GM18508 (cell line): ENCODE results near the gene NMB.
"Not testable (repeated sequence)": the region's sequence is repeated elsewhere in the genome, so short reads cannot be mapped to it uniquely, and the experiment has no call there.

Experiments used
- ATAC-seq: cut with Tn5 transposase; IDR thresholded peaks from one replicate; pipeline ENCODE4 v1.9.1; 2021; ENCODE audit warnings: moderate number of reproducible peaks; ENCODE audit not compliant: insufficient read depth, unreplicated experiment

The NMB gene

DNA sequence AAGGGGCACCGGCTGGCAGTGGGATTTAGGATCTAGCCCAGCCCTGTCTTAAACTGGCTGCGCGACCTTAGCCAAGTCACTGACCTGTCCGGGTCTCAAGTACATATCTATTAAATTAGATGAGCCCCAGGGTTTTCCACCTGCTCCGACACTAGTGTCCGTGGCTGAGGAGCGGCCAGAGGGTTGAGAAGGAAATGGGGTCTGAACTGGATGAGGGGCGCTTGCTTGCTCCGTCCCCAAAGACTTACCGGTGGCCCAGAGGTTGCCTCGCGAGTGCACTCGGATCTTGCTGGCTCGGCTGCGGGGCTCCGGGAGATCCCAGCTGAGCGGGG, 285 bp downstream of the NMB start:
- no peak for ATAC-seq

DNA sequence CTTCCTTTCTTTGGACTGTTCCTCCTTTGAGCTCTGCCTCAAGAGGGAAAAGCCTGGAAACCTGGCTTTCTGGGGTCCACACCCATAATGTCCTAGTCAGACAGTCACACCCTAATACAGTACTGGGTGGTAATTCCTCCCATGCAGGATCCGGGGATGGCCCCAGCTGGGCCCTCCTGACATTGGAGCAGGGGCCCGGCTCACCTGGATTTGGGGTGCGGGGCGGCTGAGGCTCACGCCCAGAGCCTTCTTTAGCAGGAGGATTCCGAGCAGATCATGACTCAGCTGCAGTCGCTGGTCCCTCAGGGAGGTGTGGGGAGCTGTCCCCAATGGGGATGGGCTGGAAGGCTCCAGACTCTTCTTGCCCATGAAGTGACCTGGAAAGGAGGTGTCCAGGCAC, 1.0 kb downstream of the NMB start:
- ATAC-seq = no peak

- no peak for ATAC-seq
Observed at GRCh38 chr15:84654689-84655453, 3.1 kb downstream of the NMB start.

- ATAC-seq = peak; percentile 68
Observed at GRCh38 chr15:84653910-84654688, 3.9 kb downstream of the NMB start, which contains the start of gene WDR73. WDR73 (minus strand) TSS chr15:84654283; CDS start chr15:84654274, 9 bp downstream.

- no peak for ATAC-seq
Observed at GRCh38 chr15:84653584-84653909, 4.5 kb downstream of the NMB start.

DNA sequence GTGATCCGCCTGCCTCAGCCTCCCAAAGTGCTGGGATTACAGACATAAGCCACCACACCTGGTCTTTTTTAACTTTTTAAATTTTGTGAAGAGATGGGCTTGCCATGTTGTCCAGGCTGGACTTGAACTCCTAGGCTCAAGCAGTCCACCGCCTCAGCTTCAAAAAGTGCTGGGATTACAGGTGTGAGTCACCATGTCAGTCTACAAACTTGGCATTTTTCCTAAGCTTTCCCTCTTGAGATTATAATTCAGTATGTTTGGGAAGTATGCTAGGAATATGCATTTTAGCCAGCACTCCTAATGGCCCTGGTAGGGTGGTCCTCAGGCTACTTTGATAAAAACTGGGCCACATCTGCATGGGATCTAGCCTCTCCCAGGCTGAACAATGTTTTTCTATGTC, 8.3 kb downstream of the NMB start:
- no peak for ATAC-seq

DNA sequence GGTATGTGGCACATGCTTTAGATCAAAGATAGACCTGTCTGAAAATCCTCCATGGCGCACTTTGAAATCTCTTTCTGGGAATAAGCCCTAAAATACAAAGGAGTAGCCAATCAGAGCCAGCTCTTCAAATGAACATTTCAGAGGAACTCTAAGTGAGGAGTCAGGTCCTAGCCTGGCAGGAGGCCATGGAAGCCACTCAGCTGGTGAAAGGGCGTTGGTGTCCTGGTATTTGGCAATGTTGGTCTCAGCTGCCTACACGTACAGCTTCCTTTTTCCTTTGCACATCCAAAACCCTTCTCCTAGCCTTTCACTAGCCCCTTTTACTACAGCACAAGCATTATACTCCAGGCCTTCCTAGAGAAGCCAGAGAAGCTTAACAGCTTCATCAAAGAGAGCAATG, 9.5 kb downstream of the NMB start:
- no peak for ATAC-seq

DNA sequence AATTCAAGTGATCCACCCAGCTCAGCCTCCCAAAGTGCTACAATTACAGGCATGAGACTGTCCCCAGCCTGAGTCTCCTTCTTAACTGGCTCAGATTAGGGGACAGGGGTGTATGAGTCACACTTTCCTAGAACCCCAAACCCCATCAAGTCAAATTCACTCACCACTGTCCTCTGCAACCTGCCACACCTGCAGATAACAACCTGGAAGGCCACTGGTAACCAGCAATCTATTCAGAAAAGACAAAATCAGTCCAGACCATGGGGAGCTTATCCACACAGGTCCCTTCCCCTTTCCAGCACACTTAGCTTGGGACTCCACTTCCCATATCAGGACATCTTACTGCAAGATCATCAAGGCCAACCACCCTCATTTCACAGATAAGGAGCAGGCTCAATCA, 10.3 kb downstream of the NMB start:
- no peak for ATAC-seq

GRCh38 chr15:84645997-84646396, 12.0 kb downstream of the NMB start:
- ATAC-seq = no peak

DNA sequence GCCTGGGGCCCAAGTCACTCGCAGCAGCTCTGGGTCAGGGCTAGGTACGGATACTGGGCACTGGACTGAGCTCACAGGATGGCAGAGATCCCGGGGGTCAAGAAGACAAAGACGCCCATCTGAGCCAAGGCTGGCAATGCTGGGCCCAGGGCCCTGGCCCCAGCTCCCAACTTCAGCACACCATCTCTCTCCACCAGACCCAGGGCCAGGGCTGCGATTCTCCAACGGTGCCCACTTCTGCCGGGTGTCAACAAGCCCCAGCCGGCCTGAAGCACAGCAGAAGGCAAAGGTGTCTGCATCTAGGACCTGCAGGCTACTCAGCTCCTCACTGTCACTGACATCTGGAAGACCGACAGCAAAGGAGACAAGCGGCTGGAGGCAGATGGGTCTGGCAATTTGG, 12.5 kb downstream of the NMB start:
- no peak for ATAC-seq

DNA sequence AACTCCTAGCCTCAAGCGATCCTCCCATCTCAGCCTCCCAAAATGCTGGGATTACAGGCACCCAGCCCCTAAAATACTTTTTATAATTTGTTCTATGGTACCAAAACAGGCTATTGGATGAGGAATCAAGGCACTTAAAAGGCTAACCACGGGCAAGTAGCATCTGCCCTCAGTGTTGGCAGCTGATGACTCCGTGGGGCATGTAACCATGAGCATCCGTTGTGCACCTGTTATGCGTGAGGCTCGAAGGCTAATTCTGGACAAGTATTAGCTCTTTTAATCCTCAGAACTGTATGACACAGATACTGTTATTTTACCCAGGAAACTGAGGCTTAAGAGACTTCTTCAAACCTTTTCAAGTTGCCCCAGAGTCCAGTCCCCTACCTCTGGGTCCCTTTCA, 14.2 kb downstream of the NMB start:
- ATAC-seq = no peak

DNA sequence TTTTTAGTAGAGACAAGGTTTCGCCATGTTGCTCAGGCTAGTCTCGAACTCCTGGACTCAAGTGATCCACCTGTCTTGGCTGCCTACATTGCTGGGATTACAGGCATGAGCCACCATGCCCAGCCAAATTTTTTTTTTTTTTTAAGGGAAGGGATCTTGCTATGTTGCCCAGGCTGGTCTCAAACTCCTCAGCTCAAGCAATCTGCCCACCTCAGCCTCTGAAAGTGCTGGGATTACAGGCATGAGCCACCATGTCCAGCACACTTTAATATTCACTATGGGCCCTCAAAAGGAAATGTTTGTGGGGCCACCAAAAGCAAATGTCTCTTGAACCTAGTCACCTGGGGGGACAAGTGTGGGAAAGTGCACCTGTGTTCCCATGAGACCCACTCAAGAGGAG, 15.4 kb downstream of the NMB start:
- not testable (repeated sequence) for ATAC-seq

DNA sequence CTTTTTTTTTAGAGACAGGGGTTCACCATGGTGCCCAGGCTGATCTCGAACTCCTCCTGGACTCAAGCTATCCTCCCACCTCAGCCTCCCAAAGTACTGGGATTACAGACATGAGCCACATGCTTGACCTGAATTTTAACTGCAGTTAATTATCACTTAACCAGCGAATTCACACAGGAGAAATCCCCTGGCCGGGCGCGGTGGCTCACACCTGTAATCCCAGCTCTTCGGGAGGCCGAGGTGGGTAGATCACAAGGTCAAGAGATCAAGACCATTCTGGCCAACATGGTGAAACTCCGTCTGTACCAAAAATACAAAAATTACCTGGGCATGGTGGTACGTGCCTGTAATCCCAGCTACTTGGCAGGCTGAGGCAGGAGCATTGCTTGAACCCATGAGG, 16.1 kb downstream of the NMB start:
- ATAC-seq = not testable (repeated sequence)

DNA sequence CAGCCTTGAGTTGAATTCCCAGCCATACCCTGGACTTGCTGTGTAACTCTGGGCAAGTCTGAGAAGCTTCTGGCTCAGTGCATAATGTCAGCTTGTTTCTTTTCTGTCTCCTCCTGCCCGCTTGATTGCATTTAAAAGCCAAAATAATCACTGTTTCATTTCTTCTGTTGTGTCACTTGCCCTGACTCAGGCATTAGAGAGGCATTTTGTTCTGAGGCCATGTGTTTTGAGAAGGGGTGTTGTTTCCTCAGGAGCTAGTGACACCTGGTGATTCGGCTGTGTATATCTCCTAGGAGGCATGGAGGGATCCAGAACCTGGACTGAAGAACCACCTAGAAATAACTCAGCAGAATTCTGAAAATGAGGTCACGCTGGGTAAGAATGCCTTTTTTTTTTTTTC, 19.9 kb downstream of the NMB start:
- no peak for ATAC-seq

DNA sequence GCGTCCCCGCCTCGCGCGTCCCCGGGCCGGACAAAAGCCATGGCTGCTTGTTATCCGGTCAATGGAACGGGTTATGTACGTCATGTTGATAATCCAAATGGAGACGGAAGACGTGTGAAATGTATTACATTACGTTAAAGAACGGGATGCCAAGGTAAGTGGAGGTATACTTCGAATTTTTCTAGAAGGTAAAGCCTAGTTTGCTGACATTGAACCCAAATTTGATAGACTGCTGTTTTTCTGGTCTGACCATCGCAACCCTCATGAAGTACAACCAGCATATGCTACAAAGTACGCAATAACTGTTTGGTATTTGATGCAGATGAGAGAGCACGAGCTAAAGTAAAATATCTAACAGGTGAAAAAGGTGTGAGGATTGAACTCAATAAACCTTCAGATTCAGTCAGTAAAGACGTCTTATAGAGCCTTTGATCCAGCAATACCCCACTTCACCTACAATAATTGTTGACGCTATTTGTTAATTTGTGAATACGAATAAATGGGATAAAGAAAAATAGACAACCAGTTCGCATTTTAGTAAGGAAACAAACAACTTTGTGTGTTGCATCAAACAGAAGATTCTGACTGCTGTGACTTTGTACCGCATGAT, 23.7 kb downstream of the NMB start:
- no peak for ATAC-seq

DNA sequence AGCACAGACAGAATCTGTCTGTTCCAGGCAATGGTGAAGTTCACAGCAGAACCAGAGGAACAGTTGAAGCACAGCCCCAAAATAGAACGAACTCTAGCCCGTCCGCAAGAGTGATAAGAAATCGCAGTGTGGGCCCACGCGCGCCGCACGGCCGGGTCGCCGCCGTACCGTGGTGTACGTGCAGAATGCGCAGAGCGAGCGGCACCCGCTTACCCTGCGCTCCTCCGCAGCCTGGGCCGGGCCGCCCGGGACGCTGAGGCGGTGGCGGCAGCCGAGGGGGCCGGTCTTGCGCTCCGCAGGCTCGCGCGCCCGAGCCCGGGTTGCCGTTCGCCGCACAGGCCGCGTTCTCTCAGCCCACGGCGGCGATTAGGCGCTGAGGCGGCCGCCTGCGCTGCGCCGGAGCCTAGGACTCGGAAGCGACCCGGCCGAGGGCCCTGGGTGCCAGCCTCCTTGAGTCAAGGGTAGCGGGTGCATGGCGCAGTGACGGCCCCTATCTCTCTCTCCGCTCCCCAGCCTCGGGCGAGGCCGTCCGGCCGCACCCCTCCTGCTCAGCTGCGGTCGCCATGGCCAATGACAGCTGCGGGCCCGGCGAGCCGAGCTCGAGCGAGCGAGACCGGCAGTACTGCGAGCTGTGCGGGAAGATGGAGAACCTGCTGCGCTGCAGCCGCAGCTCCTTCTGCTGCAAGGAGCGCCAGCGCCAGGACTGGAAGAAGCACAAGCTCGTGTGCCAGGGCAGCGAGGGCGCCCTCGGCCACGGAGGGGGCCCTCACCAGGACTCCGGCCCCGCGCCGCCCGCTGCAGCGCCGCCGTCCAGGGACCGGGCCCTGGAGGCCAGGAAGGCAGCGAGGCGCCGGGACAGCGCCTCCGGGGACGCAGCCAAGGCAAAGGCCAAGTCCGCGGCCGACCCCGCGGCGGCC, 24.4 kb downstream of the NMB start:
- no peak for ATAC-seq

DNA sequence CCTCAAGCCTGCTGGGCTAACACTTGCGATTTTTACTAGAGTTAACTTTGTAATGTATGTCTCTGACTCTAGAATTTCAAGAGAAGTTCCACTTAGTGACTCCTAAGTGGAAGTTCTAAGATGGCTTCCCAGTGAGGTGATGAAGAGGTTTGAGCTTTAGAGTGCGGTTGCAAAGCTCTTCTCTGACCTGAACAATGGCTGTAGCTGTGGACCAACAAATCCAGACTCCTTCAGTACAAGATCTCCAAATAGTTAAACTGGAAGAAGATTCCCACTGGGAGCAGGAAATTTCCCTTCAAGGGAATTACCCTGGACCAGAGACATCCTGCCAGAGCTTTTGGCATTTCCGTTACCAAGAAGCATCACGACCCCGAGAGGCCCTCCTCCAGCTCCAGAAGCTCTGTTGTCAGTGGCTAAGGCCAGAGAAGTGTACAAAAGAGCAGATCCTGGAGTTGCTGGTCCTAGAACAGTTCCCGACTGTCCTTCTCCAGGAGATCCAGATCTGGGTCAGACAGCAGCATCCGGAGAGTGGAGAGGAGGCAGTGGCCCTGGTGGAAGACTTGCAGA, 26.2 kb downstream of the NMB start:
- no peak for ATAC-seq

DNA sequence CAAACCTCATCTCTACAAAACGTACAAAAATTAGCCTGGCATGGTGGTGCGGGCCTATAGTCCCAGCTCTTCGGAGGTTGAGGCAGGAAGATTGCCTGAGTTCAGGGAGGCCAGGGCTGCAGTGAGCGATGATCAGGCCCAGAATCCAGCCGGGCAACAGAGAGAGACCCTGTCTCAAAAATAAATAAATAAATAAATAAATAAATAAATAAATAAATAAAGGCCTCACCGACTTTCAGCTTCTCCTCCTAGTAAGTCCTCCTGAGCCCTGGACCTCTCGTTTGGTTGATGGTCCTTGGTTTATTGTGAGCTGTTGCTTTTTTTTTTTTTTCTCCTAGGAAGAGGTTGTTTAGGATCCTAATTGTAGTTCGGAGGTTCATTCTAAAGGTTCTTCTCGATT, 29.0 kb downstream of the NMB start:
- ATAC-seq = no peak

DNA sequence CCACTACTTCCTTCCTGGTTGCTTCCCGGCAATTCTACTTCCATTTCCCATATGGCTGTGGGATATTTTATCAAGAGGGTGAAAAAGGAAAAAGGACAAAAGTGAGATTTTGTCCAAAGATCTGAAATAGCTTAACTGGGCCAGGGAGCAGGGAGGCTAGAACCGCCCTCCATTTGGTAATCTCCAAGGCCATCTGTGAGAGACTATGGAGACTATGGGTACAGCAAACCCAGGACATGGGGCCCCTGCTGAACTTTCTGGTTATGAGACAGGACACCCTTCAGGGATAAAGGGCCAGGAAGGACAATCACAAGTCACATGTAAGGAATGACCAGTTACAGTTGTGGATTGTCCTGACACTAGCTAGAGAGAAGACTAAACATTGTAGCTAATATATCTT, 32.9 kb downstream of the NMB start:
- ATAC-seq = no peak

DNA sequence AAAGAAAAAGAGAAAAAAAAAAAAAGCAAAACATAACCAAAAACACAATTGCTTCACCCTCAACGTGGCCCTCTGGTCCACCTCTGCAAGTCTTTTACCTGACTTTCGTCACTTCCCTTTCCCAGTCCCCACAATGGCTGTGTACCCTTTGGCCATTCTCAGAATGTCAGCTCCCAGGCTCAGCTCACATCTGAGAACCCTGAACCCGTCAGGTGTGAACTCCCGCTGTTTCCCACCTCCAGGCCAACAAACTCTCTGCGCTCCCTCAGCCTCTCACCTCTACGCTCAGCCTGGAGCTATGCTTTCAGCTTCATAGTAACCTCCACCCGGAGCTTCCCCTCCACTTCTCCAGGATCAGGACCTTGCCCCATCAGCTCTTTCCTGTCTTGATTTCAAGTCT, 33.6 kb downstream of the NMB start:
- ATAC-seq = no peak
